ENCODE results near the gene IGSF21. TPM values are rescaled to one million over a fixed set of nuclear protein-coding genes. Genes with fewer than 3 reads are reported as not detected.

IGSF21 gene
- total and polyA plus RNA-seq, 11 donors = 0.54 to 2.2 (median 0.94) TPM; not detected in 1

GRCh38 chr1:18060366-18060765 is 47.2 kb upstream of the IGSF21 start:
- H3K4me3 ChIP-seq = no peak overlapping the region
- H3K9me3 ChIP-seq = no peaks in the 10 kb centered on the region
- intact Hi-C loops (cut with DNase I) = no loop called here
- DNase-seq (no peak), ATAC-seq (no peak)
- TF ChIP-seq POLR2A (IDR thresholded peaks at IDR 0.05) (no peak), CTCF (IDR thresholded peaks at IDR 0.05) (no peak)
- no peaks in the 10 kb centered on the region for H3K36me3 ChIP-seq
- H3K27me3 ChIP-seq = peaks cover 0 to 47% (median 6%) of the 10 kb centered on the region in 9 donors
- no peaks in the 10 kb centered on the region for H3K4me1 ChIP-seq
- WGBS, 4 donors = 88 to 92% (median 89%) methylated on average over 14 of the region's 14 CpGs
- H3K27ac ChIP-seq = no peak overlapping the region

- Histone ChIP-seq H3K4me1 (no peaks in the 10 kb centered on the region), H3K36me3 (no peaks in the 10 kb centered on the region), H3K9me3 (no peaks in the 10 kb centered on the region), H3K27me3 (peaks cover 0 to 49% (median 4%) of the 10 kb centered on the region in 9 donors), H3K4me3 (no peak overlapping the region), H3K27ac (no peak overlapping the region)
- no peak for DNase-seq
- ATAC-seq = no peak
- intact Hi-C loops (cut with DNase I) = no loop called here
- TF ChIP-seq CTCF (IDR thresholded peaks at IDR 0.05) (no peak), POLR2A (IDR thresholded peaks at IDR 0.05) (no peak)
- WGBS, 4 donors = 48 to 60% (median 55%) methylated on average over 3 of the region's 3 CpGs
These were observed 45.4 kb upstream of the IGSF21 start for GRCh38 chr1:18062185-18062584.

GRCh38 chr1:18064534-18064933 is 43.1 kb upstream of the IGSF21 start:
- WGBS, 4 donors = 29 to 47% (median 41%) methylated on average over 7 of the region's 7 CpGs
- Histone ChIP-seq H3K9me3 (no peaks in the 10 kb centered on the region), H3K36me3 (no peaks in the 10 kb centered on the region), H3K4me1 (no peaks in the 10 kb centered on the region), H3K27me3 (peaks cover 0 to 43% (median 3%) of the 10 kb centered on the region in 9 donors), H3K4me3 (no peak overlapping the region), H3K27ac (no peak overlapping the region)
- TF ChIP-seq POLR2A (IDR thresholded peaks at IDR 0.05) (no peak), CTCF (IDR thresholded peaks at IDR 0.05) (no peak)
- intact Hi-C loops (cut with DNase I) = no loop called here
- no peak for DNase-seq
- no peak for ATAC-seq

- Histone ChIP-seq H3K9me3 (no peaks in the 10 kb centered on the region), H3K4me1 (no peaks in the 10 kb centered on the region), H3K4me3 (no peak overlapping the region), H3K27ac (no peak overlapping the region), H3K36me3 (no peaks in the 10 kb centered on the region), H3K27me3 (peaks cover 0 to 37% (median 3%) of the 10 kb centered on the region in 9 donors)
- DNase-seq (no peak), ATAC-seq (no peak)
- TF ChIP-seq POLR2A (IDR thresholded peaks at IDR 0.05) = no peak
- no peak for TF ChIP-seq CTCF (IDR thresholded peaks at IDR 0.05)
- WGBS, 4 donors = 59 to 66% (median 61%) methylated on average over 4 to 5 of the region's 5 CpGs
- intact Hi-C loops (cut with DNase I) = no loop called here
These were observed 41.0 kb upstream of the IGSF21 start for GRCh38 chr1:18066576-18066975.
